GM12891 (cell line): ENCODE measurements around the gene MS4A10.

Experiments
- POLR2A ChIP-seq: IDR thresholded peaks from 2 replicates; pipeline ENCODE4 v1.6.1; 2011; ENCODE audit warnings: low read depth, low read length, control low read depth
- POLR2AphosphoS5 ChIP-seq: IDR thresholded peaks from 2 replicates; pipeline ENCODE4 v1.6.1; 2011; ENCODE audit warnings: low read depth, low read length, control low read depth
- SPI1 ChIP-seq: IDR thresholded peaks from 2 replicates; pipeline ENCODE4 v1.6.1; 2011; ENCODE audit warnings: low read depth, low read length, control low read depth
- TAF1 ChIP-seq: IDR thresholded peaks from 2 replicates; pipeline ENCODE4 v1.6.1; 2011; ENCODE audit warnings: low read depth, low read length, control low read depth

GRCh38 chr11:60780065-60780464 is 5.1 kb upstream of the MS4A10 start:
- no peak for TF ChIP-seq POLR2A
- TF ChIP-seq TAF1 = no peak
- TF ChIP-seq POLR2AphosphoS5 = no peak
- TF ChIP-seq SPI1 = no peak
